ENCODE results near the gene ZBTB2. TPM values are rescaled to one million over a fixed set of nuclear protein-coding genes. Genes with fewer than 3 reads are reported as not detected.

Gene ZBTB2, protein sequence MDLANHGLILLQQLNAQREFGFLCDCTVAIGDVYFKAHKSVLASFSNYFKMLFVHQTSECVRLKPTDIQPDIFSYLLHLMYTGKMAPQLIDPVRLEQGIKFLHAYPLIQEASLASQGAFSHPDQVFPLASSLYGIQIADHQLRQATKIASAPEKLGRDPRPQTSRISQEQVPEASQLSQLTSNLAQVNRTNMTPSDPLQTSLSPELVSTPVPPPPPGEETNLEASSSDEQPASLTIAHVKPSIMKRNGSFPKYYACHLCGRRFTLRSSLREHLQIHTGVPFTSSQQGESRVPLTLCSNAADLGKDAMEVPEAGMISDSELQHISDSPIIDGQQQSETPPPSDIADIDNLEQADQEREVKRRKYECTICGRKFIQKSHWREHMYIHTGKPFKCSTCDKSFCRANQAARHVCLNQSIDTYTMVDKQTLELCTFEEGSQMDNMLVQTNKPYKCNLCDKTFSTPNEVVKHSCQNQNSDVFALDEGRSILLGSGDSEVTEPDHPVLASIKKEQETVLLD
- 13.6 and 14.0 TPM in 2 replicates for total RNA-seq

DNA sequence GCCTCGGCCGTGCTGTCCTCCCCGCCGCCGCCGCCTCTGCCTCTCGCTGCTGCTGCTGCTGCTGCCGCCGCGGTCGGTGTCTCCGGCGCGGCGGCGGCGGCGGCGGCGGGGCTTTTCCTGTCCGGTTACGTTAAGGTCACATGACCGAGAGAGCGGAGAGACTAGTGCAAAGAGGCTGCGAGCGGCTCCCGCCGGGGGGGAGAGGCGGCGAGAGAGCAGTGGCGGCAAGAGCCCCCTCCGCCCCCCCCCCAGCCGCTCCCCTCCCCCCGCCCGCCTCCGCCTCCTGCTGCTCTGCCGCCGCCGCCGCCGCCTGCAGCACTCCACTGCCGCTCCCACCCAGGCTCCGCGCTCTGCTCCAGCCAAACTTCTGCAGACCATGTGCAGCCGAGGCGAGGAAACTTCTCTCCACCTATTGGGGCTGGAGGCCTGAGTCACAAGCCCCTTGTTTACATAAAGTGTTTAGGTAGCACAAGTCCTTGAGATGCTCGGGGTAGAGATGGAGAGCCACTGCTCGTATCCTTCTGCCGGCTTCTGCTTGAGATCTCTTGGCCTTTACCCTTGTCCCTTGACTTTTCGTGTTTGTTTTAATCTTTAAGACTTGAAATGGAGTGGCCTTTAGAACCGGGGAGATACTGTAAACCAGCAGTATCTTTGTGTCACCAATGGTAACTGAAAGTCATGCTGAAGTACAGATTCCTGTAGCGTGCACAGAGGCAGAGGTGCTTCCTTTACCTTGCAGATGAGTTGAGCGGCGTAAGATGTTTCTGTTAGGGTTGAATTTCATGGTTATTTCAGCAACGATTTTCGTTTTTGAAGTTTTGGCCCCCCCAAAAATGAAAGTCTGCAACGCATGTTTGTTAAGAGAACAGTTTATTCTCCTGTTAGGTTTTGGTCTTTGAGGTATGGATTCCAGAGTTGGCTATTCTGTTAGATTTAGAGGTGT, at the start of gene ZBTB2:
Gene ZBTB2, minus strand, starts transcription at position 89 of the 943 bp plus-strand sequence. CDS start 17,922 bp downstream, outside the sequence.
- DNase-seq (ENCODE audit: low read depth) = no peak
- Histone ChIP-seq H3K4me3 (ENCODE audit: low read depth, low read length) (peak within 1 kb of the TSS; percentile 99), H3K36me3 (ENCODE audit: control insufficient read depth, insufficient read depth, low read length) (no peaks in the 10 kb centered on the region), H3K27me3 (ENCODE audit: control insufficient read depth, insufficient read depth, low read length) (no peaks in the 10 kb centered on the region)
- no peak for TF ChIP-seq CTCF (IDR thresholded peaks at IDR 0.05; ENCODE audit: insufficient read depth, low read length, poor library complexity, severe bottlenecking)

DNA sequence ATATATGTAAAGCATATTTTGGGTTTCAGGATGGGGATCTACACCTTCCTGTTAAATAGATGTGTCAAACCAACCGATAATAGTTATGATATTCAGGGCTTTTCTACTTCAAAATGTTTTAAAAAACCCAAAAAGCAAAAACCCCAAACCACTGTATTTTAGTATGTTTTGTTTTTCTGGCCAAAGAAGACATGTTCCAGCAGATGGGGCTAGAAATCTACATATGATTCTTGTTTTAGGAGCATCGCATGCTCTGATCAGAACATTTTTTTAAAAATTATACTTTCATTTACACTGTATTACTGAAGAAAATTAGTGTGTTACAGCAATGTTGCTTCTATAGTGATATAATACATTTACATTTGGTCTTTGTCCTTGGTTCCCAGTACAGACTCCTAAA, 49.6 kb upstream of the ZBTB2 start:
- Histone ChIP-seq H3K4me3 (ENCODE audit: low read depth, low read length) (no peak overlapping the region), H3K27me3 (ENCODE audit: control insufficient read depth, insufficient read depth, low read length) (no peaks in the 10 kb centered on the region), H3K36me3 (ENCODE audit: control insufficient read depth, insufficient read depth, low read length) (no peaks in the 10 kb centered on the region)
- peak; percentile 31 for TF ChIP-seq CTCF (IDR thresholded peaks at IDR 0.05; ENCODE audit: insufficient read depth, low read length, poor library complexity, severe bottlenecking)
- no peak for DNase-seq (ENCODE audit: low read depth)

DNA sequence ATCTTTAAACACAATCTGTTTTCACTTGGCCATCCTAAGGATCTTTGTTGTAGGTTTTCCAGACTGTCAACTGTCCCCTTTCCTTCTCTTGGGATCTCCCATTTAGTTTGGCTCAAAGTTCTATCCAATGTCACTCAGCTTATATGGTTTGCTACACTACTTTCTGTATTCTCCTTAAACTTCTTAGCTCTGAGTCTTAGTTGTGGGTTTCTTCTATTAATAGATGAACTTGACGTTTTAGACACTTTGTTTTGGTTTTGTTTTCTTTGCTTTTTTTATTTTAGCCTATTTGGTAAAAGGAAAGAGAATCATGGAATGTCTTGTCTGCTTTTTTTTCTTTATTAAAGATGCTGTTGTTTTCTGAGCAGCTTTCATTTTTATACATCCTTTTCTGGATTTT, 49.1 kb upstream of the ZBTB2 start:
- Histone ChIP-seq H3K4me3 (ENCODE audit: low read depth, low read length) (no peak overlapping the region), H3K36me3 (ENCODE audit: control insufficient read depth, insufficient read depth, low read length) (no peaks in the 10 kb centered on the region), H3K27me3 (ENCODE audit: control insufficient read depth, insufficient read depth, low read length) (no peaks in the 10 kb centered on the region)
- DNase-seq (ENCODE audit: low read depth) = no peak
- no peak for TF ChIP-seq CTCF (IDR thresholded peaks at IDR 0.05; ENCODE audit: insufficient read depth, low read length, poor library complexity, severe bottlenecking)

GRCh38 chr6:151437401-151437800, 46.0 kb upstream of the ZBTB2 start:
- Histone ChIP-seq H3K27me3 (ENCODE audit: control insufficient read depth, insufficient read depth, low read length) (no peaks in the 10 kb centered on the region), H3K4me3 (ENCODE audit: low read depth, low read length) (no peak overlapping the region), H3K36me3 (ENCODE audit: control insufficient read depth, insufficient read depth, low read length) (no peaks in the 10 kb centered on the region)
- TF ChIP-seq CTCF (IDR thresholded peaks at IDR 0.05; ENCODE audit: insufficient read depth, low read length, poor library complexity, severe bottlenecking) = no peak
- DNase-seq (ENCODE audit: low read depth) = no peak

GRCh38 chr6:151436802-151437201, 45.4 kb upstream of the ZBTB2 start:
- peak; percentile 89 for DNase-seq (ENCODE audit: low read depth)
- TF ChIP-seq CTCF (IDR thresholded peaks at IDR 0.05; ENCODE audit: insufficient read depth, low read length, poor library complexity, severe bottlenecking) = no peak
- Histone ChIP-seq H3K27me3 (ENCODE audit: control insufficient read depth, insufficient read depth, low read length) (no peaks in the 10 kb centered on the region), H3K36me3 (ENCODE audit: control insufficient read depth, insufficient read depth, low read length) (no peaks in the 10 kb centered on the region), H3K4me3 (ENCODE audit: low read depth, low read length) (no peak overlapping the region)

Measured in kidney epithelial cell (primary cell).